ENCODE data around the gene FHL3. TPM values are rescaled to one million over a fixed set of nuclear protein-coding genes. Genes with fewer than 3 reads are reported as not detected.

The FHL3 gene
- total and polyA plus RNA-seq, 2 of the 4 experiments (the other 2 are of a cell fraction) = 11.5 to 27.1 TPM

GRCh38 chr1:38009088-38009840 lies 4.0 kb upstream of the FHL3 start:
- CTCF ChIA-PET = no interaction called here
- no peak overlapping the region for H2BK20ac ChIP-seq (ENCODE audit: low read depth, low read length)
- H3K4me3 ChIP-seq (ENCODE audit: insufficient read depth, low read depth, low read length) = no peak overlapping the region
- dilution Hi-C loops (cut with HindIII; ENCODE audit: low sequenced_read_pairs, unreplicated experiment) = no loop called here
- no TSS peak for BruUV-seq (replicated peaks)
- H3K14ac ChIP-seq (replicated peaks; ENCODE audit: low read depth, low read length) = 0 out of 2 replicates have a peak overlapping the region, but pooled peaks have one; percentile 19
- peak overlapping the region; percentile 29 for H2BK5ac ChIP-seq (ENCODE audit: low read depth, low read length, poor library complexity, severe bottlenecking)
- no peak overlapping the region for H4K91ac ChIP-seq (ENCODE audit: insufficient read depth, low read depth, low read length)
- intact Hi-C loops (cut with micrococcal nuclease) = no loop called here
- no peaks in the 10 kb centered on the region for H3K36me3 ChIP-seq (ENCODE audit: control insufficient read depth, insufficient read depth, low read length)
- H4K20me1 ChIP-seq (ENCODE audit: insufficient read depth, low read length) = 0 out of 2 replicates have a peak, but pooled peaks cover 8% of the 10 kb centered on the region
- no peak overlapping the region for H3K9ac ChIP-seq (ENCODE audit: low read depth, low read length)
- no peak overlapping the region for H3K23ac ChIP-seq (ENCODE audit: low read depth, low read length)
- POLR2A ChIA-PET (ENCODE audit: unreplicated experiment) = no interaction called here
- peaks cover 2% of the 10 kb centered on the region; the same call in 1 of the 2 replicates for H3K4me1 ChIP-seq (ENCODE audit: control insufficient read depth, insufficient read depth, low read length)
- no peak overlapping the region for H3K4me2 ChIP-seq (ENCODE audit: low read depth, low read length)
- H2BK15ac ChIP-seq (ENCODE audit: low read depth, low read length) = peak overlapping the region; percentile 68; the same call in 1 of the 3 replicates
- DNase-seq (peak; percentile 78), ATAC-seq (ENCODE audit: low read depth) (no peak)
- peak overlapping the region; percentile 12 for H2AK9ac ChIP-seq (replicated peaks; ENCODE audit: low read depth, low read length, poor library complexity)
- no peak overlapping the region for H3K18ac ChIP-seq (ENCODE audit: low read depth, low read length)
- WGBS, 2 experiments (ENCODE audit: extremely low coverage in 2 of 2, insufficient read length in 1 of 2) = no CpG with 5 or more reads among the region's 8 CpGs
- H3K9me1 ChIP-seq (ENCODE audit: insufficient read depth, low read length) = 0 out of 2 replicates have a peak, but pooled peaks cover 2% of the 10 kb centered on the region
- no peaks in the 10 kb centered on the region for H3K27me3 ChIP-seq (ENCODE audit: control insufficient read depth, insufficient read depth, low read length)
- in situ Hi-C loops (cut with MboI; ENCODE audit: low sequenced_read_pairs) = loop anchor here (25.0 kb wide), 3 partner anchors 422 to 1547 kb away; partner anchors contain the start of genes GNL2, MRPS15 and OSCP1
- H2AFZ ChIP-seq (replicated peaks; ENCODE audit: low read length, poor library complexity) = peak overlapping the region; percentile 83
- peak overlapping the region; percentile 5; the same call in 1 of the 2 replicates for H3K4ac ChIP-seq (ENCODE audit: low read depth, low read length)
- H2BK120ac ChIP-seq (ENCODE audit: low read depth, low read length) = peak overlapping the region; percentile 44; the same call in 1 of the 2 replicates
- H3K9me3 ChIP-seq (ENCODE audit: control insufficient read depth, insufficient read depth, low read length) = no peaks in the 10 kb centered on the region
- H4K8ac ChIP-seq (ENCODE audit: low read depth in 2 of 2, low read length in 2 of 2) = peak overlapping the region in 1 of 2 experiments; percentile 62; a peak in 2 of 4 replicates
- H2AK5ac ChIP-seq (ENCODE audit: low read depth, low read length) = no peak overlapping the region
- H3K79me1 ChIP-seq (ENCODE audit: low read depth in 1 of 2, low read length in 2 of 2) = peaks cover 9 to 19% of the 10 kb centered on the region in 2 experiments; a peak in 3 of 4 replicates
- H4K5ac ChIP-seq (ENCODE audit: low read depth, low read length) = peak overlapping the region; percentile 76
- no peak overlapping the region for H3K27ac ChIP-seq (ENCODE audit: insufficient read depth, low read length)
- no peak overlapping the region for H3K56ac ChIP-seq (ENCODE audit: extremely low read depth, insufficient read depth, low read length)
- no peak for TF ChIP-seq RAD21 (IDR thresholded peaks at IDR 0.05; ENCODE audit: low read length)
- no peak for TF ChIP-seq CHD1 (IDR thresholded peaks at IDR 0.05; ENCODE audit: low read depth, low read length)
- no peak for TF ChIP-seq MAZ (IDR thresholded peaks at IDR 0.05; ENCODE audit: borderline replicate concordance, low read depth, low read length)
- TF ChIP-seq MAFK (IDR thresholded peaks at IDR 0.05; ENCODE audit: low read depth, low read length) = no peak
- TF ChIP-seq FOS (IDR thresholded peaks at IDR 0.05; ENCODE audit: low read depth, low read length) = no peak
- TF ChIP-seq ELK1 (IDR thresholded peaks at IDR 0.05; ENCODE audit: borderline replicate concordance, low read depth, low read length) = no peak
- no peak for TF ChIP-seq POLR2A (IDR thresholded peaks at IDR 0.05; ENCODE audit: low read depth, low read length)
- 0 out of 2 replicates have a peak, but pooled peaks have one; percentile 9 for TF ChIP-seq CTCF (conservative IDR thresholded peaks at IDR 0.05; ENCODE audit: low read depth, low read length)
- TF ChIP-seq USF2 (IDR thresholded peaks at IDR 0.05; ENCODE audit: low read depth, low read length) = no peak
- no peak for TF ChIP-seq BHLHE40 (IDR thresholded peaks at IDR 0.05; ENCODE audit: low read depth, low read length)
- TF ChIP-seq NFE2L2 (IDR thresholded peaks at IDR 0.05; ENCODE audit: low read depth, low read length) = peak; percentile 42; the same call in 1 of the 2 replicates
- no peak for TF ChIP-seq RFX5 (IDR thresholded peaks at IDR 0.05; ENCODE audit: low read depth, low read length)
- TF ChIP-seq MXI1 (IDR thresholded peaks at IDR 0.05; ENCODE audit: borderline replicate concordance, low read depth, low read length) = no peak
- TF ChIP-seq RCOR1 (IDR thresholded peaks at IDR 0.05; ENCODE audit: insufficient replicate concordance, low read length) = no peak

All from IMR-90 (cell line).